Osteoblast (primary cell): ENCODE results near the gene GEMIN2. TPM values are rescaled to one million over a fixed set of nuclear protein-coding genes. Genes with fewer than 3 reads are reported as not detected.

Experiments used
- DNase-seq: peaks from one replicate; pipeline ENCODE4 v3.0.0; 2011; ENCODE audit warnings: low spot score, mixed read lengths; ENCODE audit not compliant: insufficient read length; ENCODE audit errors: missing footprints
- H2AFZ ChIP-seq: 2 replicates; pipeline ENCODE4 v1.6.0; 2011; ENCODE audit warnings: mild to moderate bottlenecking, low read length
- H3K27ac ChIP-seq: 2 replicates; pipeline ENCODE4 v1.5.1; 2011; ENCODE audit warnings: mild to moderate bottlenecking, low read depth, low read length, moderate library complexity
- H3K27me3 ChIP-seq: 2 replicates; pipeline ENCODE4 v1.6.0; 2012; ENCODE audit warnings: mild to moderate bottlenecking, control low read depth, inconsistent platforms, low read length, moderate library complexity; ENCODE audit not compliant: insufficient read depth
- H3K36me3 ChIP-seq: 2 replicates; pipeline ENCODE4 v1.5.1; 2011; ENCODE audit warnings: mild to moderate bottlenecking, low read length, control low read depth, moderate library complexity; ENCODE audit not compliant: insufficient read depth
- H3K4me1 ChIP-seq: 2 replicates; pipeline ENCODE4 v1.5.1; 2011; ENCODE audit warnings: mild to moderate bottlenecking, low read length, control low read depth, moderate library complexity; ENCODE audit not compliant: insufficient read depth
- H3K4me2 ChIP-seq: 2 replicates; pipeline ENCODE4 v1.6.0; 2011; ENCODE audit warnings: mild to moderate bottlenecking, low read length; ENCODE audit not compliant: insufficient read depth
- H3K4me3 ChIP-seq: fragments of 200-600 bp; sonication (generic); 3 replicates; pipeline ENCODE4 v1.5.1; 2012; ENCODE audit warnings: mild to moderate bottlenecking, low read length, inconsistent platforms; ENCODE audit not compliant: insufficient read depth
- H3K79me2 ChIP-seq: 2 replicates; pipeline ENCODE4 v1.6.0; 2012; ENCODE audit warnings: mild to moderate bottlenecking, low read length, control low read depth, inconsistent platforms; ENCODE audit not compliant: insufficient read depth
- H3K9me3 ChIP-seq: 2 replicates; pipeline ENCODE4 v1.5.1; 2011; ENCODE audit warnings: low read depth, low read length, control low read depth
- H4K20me1 ChIP-seq: 2 replicates; pipeline ENCODE4 v1.6.0; 2012; ENCODE audit warnings: mild to moderate bottlenecking, low read length, control low read depth; ENCODE audit not compliant: insufficient read depth
- CTCF ChIP-seq: IDR thresholded peaks from 2 replicates; pipeline ENCODE4 v1.5.1; 2011; ENCODE audit warnings: mild to moderate bottlenecking, low read depth, low read length, moderate library complexity; ENCODE audit errors: extremely low read depth
- small RNA-seq: library from RNA; depleted of rRNA; stranded (forward); fragments of <200 nt; gene quantifications from one replicate; pipeline ENCODE3, GENCODE V24; 2012
- total RNA-seq: library from RNA; depleted of rRNA; stranded (reverse); fragments of >200 nt; gene quantifications from 2 replicates; pipeline ENCODE4 v1.2.3, GENCODE V29; 2012

Gene GEMIN2
- total RNA-seq, 1 donor = 24.2 TPM

- no peaks in the 10 kb centered on the region for H3K4me1 ChIP-seq
- H3K36me3 ChIP-seq = peaks cover 46% of the 10 kb centered on the region
- H4K20me1 ChIP-seq = peaks cover 3% of the 10 kb centered on the region
- no peak for DNase-seq
- H3K4me3 ChIP-seq = no peak overlapping the region
- TF ChIP-seq CTCF = no peak
- H3K27me3 ChIP-seq = no peaks in the 10 kb centered on the region
- no peak overlapping the region for H3K27ac ChIP-seq
- no peak overlapping the region for H2AFZ ChIP-seq
- H3K9me3 ChIP-seq = no peaks in the 10 kb centered on the region
- H3K79me2 ChIP-seq = peaks cover 7% of the 10 kb centered on the region
- no peak overlapping the region for H3K4me2 ChIP-seq
These were observed 70.6 kb downstream of the GEMIN2 start for GRCh38 chr14:39184628-39185255.

GRCh38 chr14:39185256-39186049, 71.3 kb downstream of the GEMIN2 start:
- H3K9me3 ChIP-seq = no peaks in the 10 kb centered on the region
- peaks cover 6% of the 10 kb centered on the region for H3K79me2 ChIP-seq
- H4K20me1 ChIP-seq = peaks cover 3% of the 10 kb centered on the region
- H3K4me2 ChIP-seq = no peak overlapping the region
- H3K27me3 ChIP-seq = no peaks in the 10 kb centered on the region
- peaks cover 39% of the 10 kb centered on the region for H3K36me3 ChIP-seq
- no peak overlapping the region for H3K27ac ChIP-seq
- H3K4me1 ChIP-seq = no peaks in the 10 kb centered on the region
- H3K4me3 ChIP-seq = no peak overlapping the region
- no peak for DNase-seq
- no peak overlapping the region for H2AFZ ChIP-seq
- no peak for TF ChIP-seq CTCF

Small RNA genes within 50 kb of the gene (small RNA-seq; reads per million reads assigned to genes)
- gene AL109628.1 = not detected

Other genes starting within 250 kb of the GEMIN2 start
- 322 and 326 TPM in 2 replicates for gene SEC23A, start 11.1 kb upstream of the GEMIN2 start, total RNA-seq
- 25.6 and 26.8 TPM in 2 replicates for gene TRAPPC6B, start 56.0 kb downstream of the GEMIN2 start, total RNA-seq
- 11.5 and 13.4 TPM in 2 replicates for gene PNN, start 60.9 kb downstream of the GEMIN2 start, total RNA-seq
- gene MIA2, start 119.6 kb downstream of the GEMIN2 start, total RNA-seq = 25.0 and 25.3 TPM in 2 replicates